ENCODE measurements around the gene TMED5. TPM values are rescaled to one million over a fixed set of nuclear protein-coding genes. Genes with fewer than 3 reads are reported as not detected.
"Not testable (repeated sequence)": the region's sequence is repeated elsewhere in the genome, so short reads cannot be mapped to it uniquely, and the experiment has no call there.

The TMED5 gene
- total RNA-seq: 100 to 1,000 TPM in 2 of 6 experiments, 10 to 100 TPM in 4; 65.3 to 154 (median 88.9) TPM
- long read RNA-seq, full-length matches to known transcripts: 19 of 22 reads
- long read RNA-seq, partial matches to known transcripts: 0 of 22 reads
- long read RNA-seq, other reads (novel, unspliced or antisense): 3 of 22 reads

GRCh38 chr1:93179886-93180722, at the start of gene TMED5:
TSS of gene TMED5 (minus strand) at chr1:93180413. CDS start at chr1:93180242, 171 bp downstream.
- peak within 1 kb of the TSS; percentile 99 to 100 (median 99) for H3K27ac ChIP-seq
- no peaks in the 10 kb centered on the region for H3K9me3 ChIP-seq
- H3K27me3 ChIP-seq: no peaks in the 10 kb centered on the region
- intact Hi-C loops (cut with DNase I): no loop called here
- peak within 1 kb of the TSS; percentile 79 to 85 (median 82) for H3K4me3 ChIP-seq
- ATAC-seq (peak; percentile 93 to 98 (median 94)), DNase-seq (peak; percentile 98 to 99 (median 99))
- 0% methylated on average over 11 of the region's 78 CpGs for WGBS (ENCODE audit: insufficient coverage, low coverage, low lambda C conversion rate, missing lambda C conversion rate)
- TF ChIP-seq POLR2A (IDR thresholded peaks at IDR 0.05): peak; percentile 99
- TF ChIP-seq, protein P1, sequence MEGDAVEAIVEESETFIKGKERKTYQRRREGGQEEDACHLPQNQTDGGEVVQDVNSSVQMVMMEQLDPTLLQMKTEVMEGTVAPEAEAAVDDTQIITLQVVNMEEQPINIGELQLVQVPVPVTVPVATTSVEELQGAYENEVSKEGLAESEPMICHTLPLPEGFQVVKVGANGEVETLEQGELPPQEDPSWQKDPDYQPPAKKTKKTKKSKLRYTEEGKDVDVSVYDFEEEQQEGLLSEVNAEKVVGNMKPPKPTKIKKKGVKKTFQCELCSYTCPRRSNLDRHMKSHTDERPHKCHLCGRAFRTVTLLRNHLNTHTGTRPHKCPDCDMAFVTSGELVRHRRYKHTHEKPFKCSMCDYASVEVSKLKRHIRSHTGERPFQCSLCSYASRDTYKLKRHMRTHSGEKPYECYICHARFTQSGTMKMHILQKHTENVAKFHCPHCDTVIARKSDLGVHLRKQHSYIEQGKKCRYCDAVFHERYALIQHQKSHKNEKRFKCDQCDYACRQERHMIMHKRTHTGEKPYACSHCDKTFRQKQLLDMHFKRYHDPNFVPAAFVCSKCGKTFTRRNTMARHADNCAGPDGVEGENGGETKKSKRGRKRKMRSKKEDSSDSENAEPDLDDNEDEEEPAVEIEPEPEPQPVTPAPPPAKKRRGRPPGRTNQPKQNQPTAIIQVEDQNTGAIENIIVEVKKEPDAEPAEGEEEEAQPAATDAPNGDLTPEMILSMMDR (IDR thresholded peaks at IDR 0.05): peak; percentile 6 to 33 (median 16)
- H3K4me1 ChIP-seq: peaks cover 0 to 18% (median 0%) of the 10 kb centered on the region in 4 donors
- no peaks in the 10 kb centered on the region for H3K36me3 ChIP-seq

DNA sequence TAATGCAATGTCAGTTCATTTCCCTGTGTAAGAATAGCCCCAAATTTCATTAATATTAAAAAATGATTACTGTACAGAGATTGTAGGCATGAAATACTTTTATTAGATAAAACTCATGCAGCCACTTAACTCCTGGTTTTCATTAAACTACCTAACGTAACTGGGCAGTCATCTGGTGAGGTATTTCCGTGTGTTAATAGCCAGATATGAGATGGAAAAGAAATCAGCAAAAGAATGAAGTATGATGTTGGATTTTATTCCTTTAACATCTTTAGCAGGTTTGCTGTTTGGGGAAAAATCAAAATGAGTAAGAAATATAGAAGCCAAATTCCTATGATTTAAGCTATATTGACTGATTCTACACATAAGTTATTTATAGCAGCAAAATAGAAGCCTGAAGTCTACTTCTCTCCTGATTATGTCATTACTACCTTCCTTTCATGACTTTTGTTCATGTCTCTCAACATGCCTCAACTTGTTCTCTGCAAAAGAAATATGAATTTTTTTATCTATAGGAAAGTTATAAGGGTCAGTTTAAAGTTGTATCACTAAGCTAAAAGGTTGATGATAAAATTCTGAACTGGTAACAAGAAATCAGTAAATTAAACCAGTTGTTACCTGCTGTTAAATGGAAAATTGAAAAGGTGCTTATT, 42.9 kb upstream of the TMED5 start:
- DNase-seq (no peak), ATAC-seq (no peak)
- WGBS (ENCODE audit: insufficient coverage, low coverage, low lambda C conversion rate, missing lambda C conversion rate): 97% methylated on average over 2 of the region's 2 CpGs
- Histone ChIP-seq H3K36me3 (no peaks in the 10 kb centered on the region), H3K9me3 (no peaks in the 10 kb centered on the region), H3K27ac (no peak overlapping the region), H3K4me1 (peaks cover 0 to under 1% (median 0%) of the 10 kb centered on the region in 4 donors), H3K4me3 (no peak overlapping the region), H3K27me3 (no peaks in the 10 kb centered on the region)
- intact Hi-C loops (cut with DNase I): no loop called here
- TF ChIP-seq, protein P1 (IDR thresholded peaks at IDR 0.05): no peak
- TF ChIP-seq POLR2A (IDR thresholded peaks at IDR 0.05): no peak

DNA sequence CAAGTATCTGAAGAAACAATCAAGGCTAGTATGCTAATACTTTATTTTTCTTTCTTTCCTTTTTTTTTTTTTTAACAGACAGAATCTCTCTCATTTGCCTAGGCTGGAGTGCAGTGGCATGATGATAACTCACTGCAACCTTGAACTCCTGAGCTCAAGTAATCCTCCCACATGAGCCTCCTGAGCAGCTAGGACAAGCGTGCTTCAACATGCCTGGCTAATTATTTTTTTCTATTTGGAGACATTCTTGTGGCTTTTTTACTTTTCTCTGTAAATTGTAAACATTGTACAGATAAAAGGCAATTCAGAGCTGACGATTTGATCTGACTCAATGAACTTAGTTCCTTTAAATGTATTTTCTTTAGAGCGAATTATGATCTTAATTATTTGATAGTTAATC, 41.7 kb upstream of the TMED5 start:
- DNase-seq (no peak), ATAC-seq (no peak)
- H3K4me3 ChIP-seq: no peak overlapping the region
- no peak overlapping the region for H3K27ac ChIP-seq
- no peaks in the 10 kb centered on the region for H3K9me3 ChIP-seq
- no peak for TF ChIP-seq POLR2A (IDR thresholded peaks at IDR 0.05)
- TF ChIP-seq, protein P1 (IDR thresholded peaks at IDR 0.05): no peak
- no peaks in the 10 kb centered on the region for H3K27me3 ChIP-seq
- intact Hi-C loops (cut with DNase I): no loop called here
- no peaks in the 10 kb centered on the region for H3K36me3 ChIP-seq
- H3K4me1 ChIP-seq: no peaks in the 10 kb centered on the region
- 86% methylated on average over 3 of the region's 3 CpGs for WGBS (ENCODE audit: insufficient coverage, low coverage, low lambda C conversion rate, missing lambda C conversion rate)

GRCh38 chr1:93220716-93221115, 40.5 kb upstream of the TMED5 start:
- DNase-seq; intact Hi-C loops (cut with DNase I); ATAC-seq; H3K4me1 ChIP-seq; H3K27me3 ChIP-seq; H3K27ac ChIP-seq; H3K9me3 ChIP-seq; H3K4me3 ChIP-seq; H3K36me3 ChIP-seq: not testable (repeated sequence)
- WGBS (ENCODE audit: insufficient coverage, low coverage, low lambda C conversion rate, missing lambda C conversion rate): 97% methylated on average over 5 of the region's 5 CpGs

DNA sequence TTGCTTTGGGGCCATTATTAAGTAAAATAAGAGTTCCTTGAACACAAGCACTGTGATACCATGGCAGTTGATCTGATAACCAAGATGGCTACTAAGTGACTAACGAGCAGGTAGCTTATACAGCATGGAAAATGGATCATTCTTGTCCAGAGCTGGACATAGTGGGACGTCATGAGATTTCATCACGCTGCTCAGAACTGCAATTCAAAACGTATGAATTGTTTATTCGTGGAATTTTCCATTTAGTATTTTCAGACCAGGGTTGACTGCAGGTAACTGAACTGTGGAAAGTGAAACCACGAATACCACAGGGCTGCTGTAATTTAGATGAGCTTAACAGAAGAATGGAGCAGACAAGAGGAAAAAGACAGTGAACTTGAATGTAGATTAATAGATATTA, 39.2 kb upstream of the TMED5 start:
- ATAC-seq: peak; percentile 52 to 72 (median 62)
- no peak for DNase-seq
- WGBS (ENCODE audit: insufficient coverage, low coverage, low lambda C conversion rate, missing lambda C conversion rate): 63% methylated on average over 6 of the region's 6 CpGs

More for the DNA sequence above, 39.2 kb upstream of the TMED5 start:
- H3K36me3 ChIP-seq: no peaks in the 10 kb centered on the region
- peak overlapping the region in 2 of 3 donors; percentile 6 to 29 for H3K4me3 ChIP-seq
- TF ChIP-seq, protein P1 (IDR thresholded peaks at IDR 0.05): no peak
- TF ChIP-seq POLR2A (IDR thresholded peaks at IDR 0.05): no peak
- no peak overlapping the region for H3K27ac ChIP-seq
- intact Hi-C loops (cut with DNase I): no loop called here
- H3K9me3 ChIP-seq: no peaks in the 10 kb centered on the region
- no peaks in the 10 kb centered on the region for H3K27me3 ChIP-seq
- no peaks in the 10 kb centered on the region for H3K4me1 ChIP-seq

All from right lobe of liver (tissue), 6 donors.